ENCODE measurements around the gene PSEN1. TPM values are rescaled to one million over a fixed set of nuclear protein-coding genes. Genes with fewer than 3 reads are reported as not detected.

PSEN1 gene
- total and polyA plus RNA-seq, 10 donors: 15.9 to 74.7 (median 47.2) TPM

DNA sequence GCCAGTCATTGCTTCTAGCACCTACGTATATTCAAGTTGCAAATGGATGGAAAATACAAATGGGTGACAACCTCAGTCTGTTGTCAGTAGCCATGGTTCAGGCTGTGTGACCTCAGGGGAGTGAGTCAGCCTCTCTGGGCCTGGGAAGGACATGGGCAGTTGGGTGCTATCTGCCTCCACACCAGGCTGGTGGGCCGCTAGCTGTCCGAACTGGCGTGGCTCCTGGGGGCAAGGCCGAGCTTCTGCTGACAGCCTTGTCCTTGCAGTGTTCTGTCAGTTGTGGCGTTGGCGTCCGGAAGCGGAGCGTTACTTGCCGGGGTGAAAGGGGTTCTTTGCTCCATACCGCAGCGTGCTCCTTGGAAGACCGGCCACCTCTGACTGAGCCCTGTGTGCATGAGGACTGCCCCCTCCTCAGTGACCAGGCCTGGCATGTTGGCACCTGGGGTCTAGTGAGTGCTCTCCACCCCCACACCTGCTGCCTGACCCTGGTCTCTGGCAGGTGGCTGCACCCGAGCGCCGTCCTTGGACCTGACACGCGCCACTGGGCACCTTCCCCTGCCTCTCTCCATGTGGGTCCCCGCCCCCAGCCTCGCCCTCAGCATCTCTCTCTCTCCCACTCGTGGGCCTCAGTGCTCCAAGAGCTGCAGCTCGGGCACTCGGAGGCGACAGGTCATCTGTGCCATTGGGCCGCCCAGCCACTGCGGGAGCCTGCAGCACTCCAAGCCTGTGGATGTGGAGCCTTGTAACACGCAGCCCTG, 118.1 kb downstream of the PSEN1 start:
- intact Hi-C loops (cut with DNase I; ENCODE audit: low total_unique reads): no loop called here
- Histone ChIP-seq H3K27ac (no peak overlapping the region), H3K4me1 (no peaks in the 10 kb centered on the region), H3K4me3 (no peak overlapping the region), H3K9me3 (no peaks in the 10 kb centered on the region), H3K27me3 (replicated peaks in 1 of 7) (no peaks in the 10 kb centered on the region), H3K36me3 (peaks cover 0 to 24% (median 0%) of the 10 kb centered on the region in 6 donors)
- 85 to 92% (median 91%) methylated on average over 24 to 28 of the region's 28 CpGs for WGBS, 5 donors
- DNase-seq: peak; percentile 67
- peak in 1 of 3 donors; percentile 26 for TF ChIP-seq POLR2AphosphoS5 (IDR thresholded peaks at IDR 0.05)
- TF ChIP-seq POLR2A (IDR thresholded peaks at IDR 0.05): no peak
- TF ChIP-seq, protein P1, sequence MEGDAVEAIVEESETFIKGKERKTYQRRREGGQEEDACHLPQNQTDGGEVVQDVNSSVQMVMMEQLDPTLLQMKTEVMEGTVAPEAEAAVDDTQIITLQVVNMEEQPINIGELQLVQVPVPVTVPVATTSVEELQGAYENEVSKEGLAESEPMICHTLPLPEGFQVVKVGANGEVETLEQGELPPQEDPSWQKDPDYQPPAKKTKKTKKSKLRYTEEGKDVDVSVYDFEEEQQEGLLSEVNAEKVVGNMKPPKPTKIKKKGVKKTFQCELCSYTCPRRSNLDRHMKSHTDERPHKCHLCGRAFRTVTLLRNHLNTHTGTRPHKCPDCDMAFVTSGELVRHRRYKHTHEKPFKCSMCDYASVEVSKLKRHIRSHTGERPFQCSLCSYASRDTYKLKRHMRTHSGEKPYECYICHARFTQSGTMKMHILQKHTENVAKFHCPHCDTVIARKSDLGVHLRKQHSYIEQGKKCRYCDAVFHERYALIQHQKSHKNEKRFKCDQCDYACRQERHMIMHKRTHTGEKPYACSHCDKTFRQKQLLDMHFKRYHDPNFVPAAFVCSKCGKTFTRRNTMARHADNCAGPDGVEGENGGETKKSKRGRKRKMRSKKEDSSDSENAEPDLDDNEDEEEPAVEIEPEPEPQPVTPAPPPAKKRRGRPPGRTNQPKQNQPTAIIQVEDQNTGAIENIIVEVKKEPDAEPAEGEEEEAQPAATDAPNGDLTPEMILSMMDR (IDR thresholded peaks at IDR 0.05 in 8 of 11, conservative IDR thresholded peaks at IDR 0.05 in 3 of 11): no peak

DNA sequence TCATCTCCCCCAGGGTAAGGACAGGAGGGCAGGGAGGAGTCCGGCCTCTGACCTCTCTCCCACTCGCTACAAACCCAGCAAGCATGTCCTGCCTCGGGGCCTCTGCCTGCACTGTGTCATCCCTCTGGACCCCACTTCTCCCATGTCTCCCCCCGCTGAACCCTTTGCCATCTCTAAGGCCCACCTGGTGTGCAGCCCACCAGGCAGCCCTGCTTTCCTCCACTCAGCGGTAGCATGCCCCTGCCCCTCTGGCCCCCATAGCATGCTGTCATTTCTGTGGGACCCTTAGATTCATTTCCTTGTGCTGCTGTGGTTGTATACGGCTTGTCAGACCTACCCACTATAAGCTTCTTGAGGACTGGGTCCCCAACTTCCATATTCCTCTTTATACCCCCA, 118.7 kb downstream of the PSEN1 start:
- no peak overlapping the region for H3K4me3 ChIP-seq
- H3K27me3 ChIP-seq (replicated peaks in 1 of 7): no peaks in the 10 kb centered on the region
- no peak overlapping the region for H3K27ac ChIP-seq
- H3K4me1 ChIP-seq: no peaks in the 10 kb centered on the region
- peak; percentile 56 for DNase-seq
- WGBS, 5 donors: 86 to 93% (median 91%) methylated on average over 5 to 6 of the region's 6 CpGs
- intact Hi-C loops (cut with DNase I; ENCODE audit: low total_unique reads): no loop called here
- H3K36me3 ChIP-seq: peaks cover 0 to 27% (median 0%) of the 10 kb centered on the region in 6 donors
- TF ChIP-seq POLR2A (IDR thresholded peaks at IDR 0.05): no peak
- TF ChIP-seq, protein P1 (IDR thresholded peaks at IDR 0.05 in 8 of 11, conservative IDR thresholded peaks at IDR 0.05 in 3 of 11): no peak
- TF ChIP-seq POLR2AphosphoS5 (IDR thresholded peaks at IDR 0.05): no peak
- H3K9me3 ChIP-seq: no peaks in the 10 kb centered on the region

- no peak overlapping the region for H3K27ac ChIP-seq
- DNase-seq: peak; percentile 59
Observed at GRCh38 chr14:73255693-73256225, 119.5 kb downstream of the PSEN1 start.

More at GRCh38 chr14:73255693-73256225, 119.5 kb downstream of the PSEN1 start:
- no peak overlapping the region for H3K4me3 ChIP-seq
- peaks cover 0 to 5% (median 0%) of the 10 kb centered on the region in 7 donors for H3K27me3 ChIP-seq (replicated peaks in 1 of 7)
- TF ChIP-seq, protein P1 (IDR thresholded peaks at IDR 0.05 in 8 of 11, conservative IDR thresholded peaks at IDR 0.05 in 3 of 11): no peak
- TF ChIP-seq POLR2A (IDR thresholded peaks at IDR 0.05) (no peak), POLR2AphosphoS5 (IDR thresholded peaks at IDR 0.05) (no peak)
- intact Hi-C loops (cut with DNase I; ENCODE audit: low total_unique reads): no loop called here
- no peaks in the 10 kb centered on the region for H3K4me1 ChIP-seq
- H3K9me3 ChIP-seq: no peaks in the 10 kb centered on the region
- peaks cover 0 to 27% (median 0%) of the 10 kb centered on the region in 6 donors for H3K36me3 ChIP-seq
- 83 to 91% (median 87%) methylated on average over 5 to 9 of the region's 9 CpGs for WGBS, 5 donors
